B cell (primary cell): Measurements from ENCODE around the gene UBE2Q1.

ENCODE experiments used
- CTCF ChIP-seq: fragments of 200-600 bp; IDR thresholded peaks from one replicate; pipeline ENCODE4 v1.8.0; 2022; ENCODE audit warnings: antibody characterized with exemption, mild to moderate bottlenecking
- EZH2 ChIP-seq: IDR thresholded peaks from 2 replicates; pipeline ENCODE4 v1.6.1; 2012; ENCODE audit warnings: borderline replicate concordance, low read depth, mild to moderate bottlenecking, moderate library complexity, low read length; ENCODE audit not compliant: insufficient read depth, poor library complexity, severe bottlenecking

DNA sequence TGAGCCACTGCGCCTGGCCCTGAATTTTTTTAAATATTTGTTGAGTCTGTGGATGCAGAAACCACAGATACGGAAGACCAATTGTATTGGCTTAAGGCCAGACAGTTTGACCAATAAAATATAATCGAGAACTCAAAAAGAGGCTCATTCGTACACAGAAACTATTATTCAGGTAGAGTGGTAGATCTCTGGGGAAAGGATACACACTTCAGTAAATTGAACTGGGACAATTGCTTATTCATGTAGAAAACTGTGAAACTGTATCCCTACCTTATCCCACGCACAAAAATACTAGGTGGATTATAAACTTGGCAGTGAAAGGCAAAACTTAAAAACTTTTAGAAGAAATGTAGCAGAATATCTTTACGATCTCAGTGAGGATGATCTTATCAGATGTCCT lies 31.3 kb downstream of the UBE2Q1 start:
- no peak for TF ChIP-seq CTCF
- no peak for TF ChIP-seq EZH2
